ENCODE results near the gene SNRNP48. TPM values are rescaled to one million over a fixed set of nuclear protein-coding genes. Genes with fewer than 3 reads are reported as not detected.

The SNRNP48 gene
- polyA plus RNA-seq, 1 of the 3 experiments (the other 2 are of a cell fraction) = 5.7 TPM

DNA sequence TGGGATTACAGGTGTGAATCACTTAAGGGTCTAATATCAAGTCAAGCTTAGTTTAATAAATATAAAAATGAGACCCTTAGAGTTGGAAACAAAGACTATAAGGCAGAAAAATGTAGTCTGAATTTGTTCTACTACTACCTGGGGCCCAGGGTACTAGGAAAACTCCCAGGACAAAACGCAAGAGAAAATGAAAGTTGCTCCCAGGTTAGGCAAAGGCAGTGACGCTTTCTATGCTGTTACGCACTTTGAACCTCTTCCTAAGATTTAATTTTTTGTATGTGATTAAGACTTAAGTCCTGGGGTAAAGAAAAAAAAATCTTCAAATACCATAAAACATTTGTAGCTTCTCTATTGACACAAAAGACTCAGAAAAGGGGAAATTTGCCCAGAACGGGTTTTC, 31.2 kb upstream of the SNRNP48 start (continued):
- TF ChIP-seq, protein P1, sequence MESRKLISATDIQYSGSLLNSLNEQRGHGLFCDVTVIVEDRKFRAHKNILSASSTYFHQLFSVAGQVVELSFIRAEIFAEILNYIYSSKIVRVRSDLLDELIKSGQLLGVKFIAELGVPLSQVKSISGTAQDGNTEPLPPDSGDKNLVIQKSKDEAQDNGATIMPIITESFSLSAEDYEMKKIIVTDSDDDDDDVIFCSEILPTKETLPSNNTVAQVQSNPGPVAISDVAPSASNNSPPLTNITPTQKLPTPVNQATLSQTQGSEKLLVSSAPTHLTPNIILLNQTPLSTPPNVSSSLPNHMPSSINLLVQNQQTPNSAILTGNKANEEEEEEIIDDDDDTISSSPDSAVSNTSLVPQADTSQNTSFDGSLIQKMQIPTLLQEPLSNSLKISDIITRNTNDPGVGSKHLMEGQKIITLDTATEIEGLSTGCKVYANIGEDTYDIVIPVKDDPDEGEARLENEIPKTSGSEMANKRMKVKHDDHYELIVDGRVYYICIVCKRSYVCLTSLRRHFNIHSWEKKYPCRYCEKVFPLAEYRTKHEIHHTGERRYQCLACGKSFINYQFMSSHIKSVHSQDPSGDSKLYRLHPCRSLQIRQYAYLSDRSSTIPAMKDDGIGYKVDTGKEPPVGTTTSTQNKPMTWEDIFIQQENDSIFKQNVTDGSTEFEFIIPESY (IDR thresholded peaks at IDR 0.05; ENCODE audit: borderline replicate concordance, low read depth) = no peak
- no peak for TF ChIP-seq RFX5 (IDR thresholded peaks at IDR 0.05; ENCODE audit: low read length)
- TF ChIP-seq, protein P2, sequence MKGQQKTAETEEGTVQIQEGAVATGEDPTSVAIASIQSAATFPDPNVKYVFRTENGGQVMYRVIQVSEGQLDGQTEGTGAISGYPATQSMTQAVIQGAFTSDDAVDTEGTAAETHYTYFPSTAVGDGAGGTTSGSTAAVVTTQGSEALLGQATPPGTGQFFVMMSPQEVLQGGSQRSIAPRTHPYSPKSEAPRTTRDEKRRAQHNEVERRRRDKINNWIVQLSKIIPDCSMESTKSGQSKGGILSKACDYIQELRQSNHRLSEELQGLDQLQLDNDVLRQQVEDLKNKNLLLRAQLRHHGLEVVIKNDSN (IDR thresholded peaks at IDR 0.05; ENCODE audit: borderline replicate concordance, low read depth) = no peak

DNA sequence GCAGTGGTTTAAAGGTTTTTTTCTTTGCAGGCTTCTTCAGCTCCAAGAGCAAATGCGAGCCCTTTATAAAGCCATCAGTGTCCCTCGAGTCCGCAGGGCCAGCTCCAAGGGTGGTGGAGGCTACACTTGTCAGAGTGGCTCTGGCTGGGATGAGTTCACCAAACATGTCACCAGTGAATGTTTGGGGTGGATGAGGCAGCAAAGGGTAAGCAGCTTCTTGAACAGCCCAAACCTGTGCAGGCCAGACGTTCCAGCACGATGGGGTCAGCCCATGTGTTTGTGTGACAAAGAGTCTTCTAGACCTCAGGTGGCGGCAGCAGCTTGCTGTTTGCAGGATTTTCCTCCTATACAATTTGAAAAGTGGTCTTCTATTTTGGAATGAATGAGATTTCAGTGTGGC, 30.8 kb upstream of the SNRNP48 start:
- POLR2A ChIA-PET = no interaction called here
- Histone ChIP-seq H4K20me1 (ENCODE audit: insufficient read depth) (no peaks in the 10 kb centered on the region), H3K36me3 (replicated peaks in 1 of 2; ENCODE audit: control insufficient read depth in 1 of 2, insufficient read depth in 2 of 2, low read length in 1 of 2) (no peaks in the 10 kb centered on the region)

More for the DNA sequence above, 30.8 kb upstream of the SNRNP48 start:
- 31% methylated on average over 6 of the region's 6 CpGs for WGBS (ENCODE audit: low lambda C conversion rate)
- TF ChIP-seq REST (IDR thresholded peaks at IDR 0.05; ENCODE audit: low read depth, low read length) = no peak
- Histone ChIP-seq H3K27ac (ENCODE audit: low read depth in 2 of 2, low read length in 1 of 2) (no peak overlapping the region), H3K79me2 (ENCODE audit: insufficient read depth) (no peaks in the 10 kb centered on the region), H3K9me2 (no peaks in the 10 kb centered on the region), H3F3A (replicated peaks; ENCODE audit: insufficient read depth) (no peaks in the 10 kb centered on the region), H3K9ac (no peak overlapping the region), H3K4me2 (no peak overlapping the region), H2AFZ (ENCODE audit: low read depth) (no peak overlapping the region), H3K4me1 (ENCODE audit: control insufficient read depth in 1 of 2, insufficient read depth in 2 of 2, low read depth in 1 of 2, low read length in 1 of 2) (no peaks in the 10 kb centered on the region; a peak in 1 of 4 replicates), H3K4me3 (ENCODE audit: low read depth in 2 of 2, low read length in 1 of 2) (no peak overlapping the region), H3K9me3 (no peaks in the 10 kb centered on the region), H3K27me3 (ENCODE audit: insufficient read depth) (peaks cover 70% of the 10 kb centered on the region)
- CTCF ChIA-PET = interaction anchor here (1.9 kb wide), 1 partner anchor 284 kb away, joined by 4 read pairs; no protein-coding TSS in a partner anchor
- no peak for DNase-seq

Data from SK-N-SH (cell line).